WI38 (cell line): ENCODE measurements around the gene RAB33B.

Experiments
- H3K4me3 ChIP-seq: 2 replicates; pipeline ENCODE4 v1.5.1; 2011; ENCODE audit warnings: low read depth, mild to moderate bottlenecking, control low read depth, low read length
- CTCF ChIP-seq: IDR thresholded peaks from 2 replicates; pipeline ENCODE4 v1.5.1; 2012; ENCODE audit warnings: low read depth, mild to moderate bottlenecking, control low read depth, low read length

RAB33B gene

GRCh38 chr4:139481465-139481864, 27.5 kb downstream of the RAB33B start:
- no peak for TF ChIP-seq CTCF
- H3K4me3 ChIP-seq = no peak overlapping the region

GRCh38 chr4:139483000-139483399, 29.1 kb downstream of the RAB33B start:
- no peak overlapping the region for H3K4me3 ChIP-seq
- no peak for TF ChIP-seq CTCF

GRCh38 chr4:139484783-139485311, 30.9 kb downstream of the RAB33B start:
- H3K4me3 ChIP-seq = no peak overlapping the region
- no peak for TF ChIP-seq CTCF

- no peak for TF ChIP-seq CTCF
- no peak overlapping the region for H3K4me3 ChIP-seq
Observed at GRCh38 chr4:139488442-139488841, 34.5 kb downstream of the RAB33B start.

- H3K4me3 ChIP-seq = no peak overlapping the region
- TF ChIP-seq CTCF = no peak
Observed at GRCh38 chr4:139489638-139490037, 35.7 kb downstream of the RAB33B start.

GRCh38 chr4:139492429-139492828, 38.5 kb downstream of the RAB33B start:
- no peak overlapping the region for H3K4me3 ChIP-seq
- TF ChIP-seq CTCF = no peak

- H3K4me3 ChIP-seq = no peak overlapping the region
- TF ChIP-seq CTCF = no peak
Observed at GRCh38 chr4:139493176-139493575, 39.3 kb downstream of the RAB33B start.
